GM06990 (cell line): Measurements from ENCODE around the gene BUB3.

Experiments used
- DNase-seq: peaks from one replicate; pipeline ENCODE4 v3.0.0-alpha.2; 2011; ENCODE audit not compliant: insufficient read length; ENCODE audit errors: extremely low read depth
- H3K27me3 ChIP-seq: replicated peaks from 2 replicates; pipeline ENCODE4 v1.6.0; 2011; ENCODE audit warnings: low read length; ENCODE audit not compliant: control insufficient read depth, insufficient read depth
- H3K36me3 ChIP-seq: 2 replicates; pipeline ENCODE4 v1.5.1; 2011; ENCODE audit warnings: low read length; ENCODE audit not compliant: control insufficient read depth, insufficient read depth
- H3K4me3 ChIP-seq: replicated peaks from 2 replicates; pipeline ENCODE4 v1.5.1; 2011; ENCODE audit warnings: low read depth, mild to moderate bottlenecking, control low read depth, low read length
- CTCF ChIP-seq: IDR thresholded peaks from 2 replicates; pipeline ENCODE4 v1.5.1; 2011; ENCODE audit warnings: low read length, control low read depth, mild to moderate bottlenecking, inconsistent platforms; ENCODE audit not compliant: insufficient read depth, poor library complexity, severe bottlenecking

The BUB3 gene

GRCh38 chr10:123213192-123213591 lies 59.0 kb downstream of the BUB3 start:
- TF ChIP-seq CTCF, result no peak
- no peak for DNase-seq
- H3K27me3 ChIP-seq, result no peaks in the 10 kb centered on the region
- H3K4me3 ChIP-seq, result no peak overlapping the region
- H3K36me3 ChIP-seq, result no peaks in the 10 kb centered on the region
